Stimulated activated CD8-positive, alpha-beta memory T cell treated with anti-CD3 and anti-CD28 coated beads, Interleukin-12 subunit alpha, Interleukin-12 subunit beta, amount 100 ng/mL, for 1 hour (primary cell): ENCODE results near the gene SCARB1.

Experiments
- DNase-seq: peaks from one replicate; pipeline ENCODE4 v3.0.0-alpha.2; 2020; ENCODE audit warnings: low read depth

SCARB1 gene

DNA sequence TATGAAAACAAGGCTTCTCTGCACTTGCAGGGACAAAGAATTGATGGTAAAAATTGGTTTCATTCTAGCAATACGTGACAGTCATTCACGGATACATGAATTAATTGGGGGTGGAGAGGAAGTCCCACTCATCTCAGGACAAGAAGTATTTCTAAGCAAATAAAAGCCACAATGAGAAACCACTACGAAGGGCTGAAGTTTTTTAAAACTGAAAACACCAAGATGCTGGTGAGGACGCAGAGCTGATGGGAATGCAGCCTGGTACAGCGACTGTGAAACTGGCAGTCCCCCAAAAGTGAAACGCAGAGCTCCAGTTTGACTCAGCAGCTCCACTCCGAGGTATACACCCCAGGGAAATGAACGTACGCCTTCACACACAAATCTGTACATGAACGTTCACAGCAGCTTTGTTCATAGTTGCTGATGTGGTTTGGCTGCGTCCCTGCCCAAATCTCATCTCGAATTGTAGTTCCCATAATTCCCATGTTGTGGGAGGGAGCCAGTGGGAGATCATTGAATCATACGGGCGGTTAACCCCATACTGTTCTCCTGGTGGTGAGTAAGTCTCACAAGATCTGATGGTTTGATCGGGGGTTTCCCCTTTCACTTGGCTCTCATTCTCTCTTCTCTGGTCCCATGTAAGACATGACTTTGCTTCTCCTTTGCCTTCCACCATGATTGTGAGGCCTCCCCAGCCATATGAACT is 89.0 kb downstream of the SCARB1 start:
- no peak for DNase-seq

DNA sequence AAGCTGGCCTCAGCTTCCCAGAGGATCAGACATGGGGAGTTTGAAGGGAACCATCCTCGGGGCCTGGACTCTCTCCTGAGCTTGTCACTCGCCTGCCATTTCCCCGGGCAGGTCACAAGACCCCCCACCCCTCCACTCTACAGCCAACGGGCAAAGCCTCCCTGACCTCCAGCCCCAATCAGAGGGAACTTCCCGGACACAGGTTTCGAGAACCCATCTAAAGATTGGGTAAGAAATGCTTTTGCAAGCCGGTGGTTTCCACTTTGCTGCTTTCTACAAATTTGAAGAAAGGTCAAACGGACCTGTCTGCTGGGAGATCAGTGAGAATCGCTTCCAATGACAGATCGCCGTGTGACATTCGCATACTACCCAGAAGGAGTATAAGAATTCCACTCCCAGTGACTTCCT is 89.6 kb downstream of the SCARB1 start:
- DNase-seq: no peak

DNA sequence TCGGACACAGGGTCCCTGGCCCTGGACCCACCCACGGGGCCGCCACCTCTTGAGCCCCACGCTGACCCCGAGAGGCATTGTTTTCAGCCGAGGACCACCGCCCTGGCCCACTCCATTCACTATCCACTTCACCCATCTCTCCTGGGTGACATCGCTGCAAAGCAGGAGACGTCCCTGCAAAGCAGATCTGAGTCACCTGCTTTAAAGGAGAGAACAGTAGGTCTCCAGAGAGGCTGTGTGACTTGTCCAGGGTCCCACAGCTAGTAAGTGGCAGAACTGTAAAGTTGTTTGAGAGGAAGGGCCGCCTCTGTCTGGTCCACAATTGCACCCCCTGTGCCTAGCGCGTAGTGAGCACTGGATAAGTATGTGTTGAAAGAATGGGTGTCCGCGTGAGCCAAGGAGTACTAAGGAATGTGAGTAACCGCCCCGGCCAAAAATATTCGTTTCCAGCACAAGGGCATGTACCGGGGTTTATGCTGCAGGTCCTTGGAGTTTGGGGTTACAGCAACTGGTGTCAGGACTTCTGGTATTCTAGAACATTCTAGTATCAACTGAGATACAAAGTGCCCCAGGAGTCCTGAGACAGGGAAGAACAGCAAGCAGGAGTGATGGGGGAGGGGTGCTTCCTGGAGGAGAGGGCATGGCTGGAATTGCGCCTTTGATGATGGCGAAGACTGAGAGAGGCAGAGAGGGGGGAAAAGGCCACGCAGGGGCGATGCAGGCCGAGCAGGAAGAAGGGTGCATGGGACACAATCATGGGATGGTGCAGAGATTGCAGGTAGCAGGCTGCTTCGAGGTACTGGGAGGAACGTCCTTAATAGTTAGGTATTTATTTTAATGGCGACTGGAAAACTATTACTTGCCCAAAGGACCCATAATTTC is 91.1 kb downstream of the SCARB1 start:
- DNase-seq: no peak

DNA sequence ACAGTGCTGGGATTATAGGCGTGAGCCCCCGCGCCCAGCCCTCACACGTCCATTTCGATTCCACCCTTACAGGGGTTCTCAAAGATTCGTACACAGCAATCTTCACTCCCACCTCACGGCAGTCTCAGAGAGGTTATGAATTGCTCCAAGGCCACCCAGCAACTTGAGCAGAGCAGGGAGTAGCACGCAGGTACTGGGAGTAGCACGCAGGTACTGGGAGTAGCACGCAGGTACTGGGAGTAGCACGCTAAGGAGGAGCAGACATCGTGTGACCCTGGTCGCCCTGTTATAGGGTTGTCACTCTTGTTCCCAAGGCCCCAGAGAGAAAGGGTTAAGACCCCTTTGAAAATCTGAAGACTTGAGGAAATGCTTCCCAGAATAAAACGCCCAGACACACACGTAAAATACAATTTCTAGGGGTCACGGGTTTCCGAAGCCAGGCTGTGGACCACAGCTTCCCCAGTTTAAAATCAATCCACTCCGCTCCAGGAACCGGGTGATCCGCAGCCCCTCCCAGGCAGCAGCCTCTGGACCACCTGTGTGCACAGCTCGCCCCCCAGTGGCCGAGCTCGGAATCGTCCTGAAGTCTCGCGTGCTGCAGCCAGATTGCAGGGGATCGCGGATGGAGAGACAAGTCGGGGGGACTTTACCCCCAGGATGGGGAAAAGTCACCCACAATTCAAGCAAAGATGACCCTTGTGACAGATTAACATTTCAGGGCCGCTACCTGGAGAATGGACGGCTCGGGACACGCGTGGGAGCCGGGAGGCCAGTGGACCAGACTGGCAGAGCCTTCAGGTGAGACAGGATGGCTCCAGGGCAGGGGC is 92.0 kb downstream of the SCARB1 start:
- peak; percentile 69 for DNase-seq

DNA sequence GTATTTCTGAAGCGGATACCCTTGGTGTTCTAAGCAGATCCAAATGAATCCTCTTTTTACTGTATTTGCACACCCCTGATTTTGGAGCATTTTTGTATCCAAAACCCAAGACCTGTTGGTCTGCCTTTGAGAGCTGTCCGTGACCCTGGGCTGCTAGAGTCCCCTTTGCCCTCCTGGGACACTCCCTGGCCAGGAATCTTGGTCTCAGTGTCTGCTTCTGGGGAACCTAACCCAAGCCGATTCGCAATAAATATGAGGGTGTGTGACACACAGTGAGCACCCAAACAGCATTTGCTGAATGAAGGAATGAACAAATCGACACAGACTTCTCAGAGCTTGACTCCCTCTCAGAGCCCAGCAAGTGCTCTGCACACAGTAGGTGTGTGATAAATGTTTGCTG is 92.9 kb downstream of the SCARB1 start:
- DNase-seq: no peak

DNA sequence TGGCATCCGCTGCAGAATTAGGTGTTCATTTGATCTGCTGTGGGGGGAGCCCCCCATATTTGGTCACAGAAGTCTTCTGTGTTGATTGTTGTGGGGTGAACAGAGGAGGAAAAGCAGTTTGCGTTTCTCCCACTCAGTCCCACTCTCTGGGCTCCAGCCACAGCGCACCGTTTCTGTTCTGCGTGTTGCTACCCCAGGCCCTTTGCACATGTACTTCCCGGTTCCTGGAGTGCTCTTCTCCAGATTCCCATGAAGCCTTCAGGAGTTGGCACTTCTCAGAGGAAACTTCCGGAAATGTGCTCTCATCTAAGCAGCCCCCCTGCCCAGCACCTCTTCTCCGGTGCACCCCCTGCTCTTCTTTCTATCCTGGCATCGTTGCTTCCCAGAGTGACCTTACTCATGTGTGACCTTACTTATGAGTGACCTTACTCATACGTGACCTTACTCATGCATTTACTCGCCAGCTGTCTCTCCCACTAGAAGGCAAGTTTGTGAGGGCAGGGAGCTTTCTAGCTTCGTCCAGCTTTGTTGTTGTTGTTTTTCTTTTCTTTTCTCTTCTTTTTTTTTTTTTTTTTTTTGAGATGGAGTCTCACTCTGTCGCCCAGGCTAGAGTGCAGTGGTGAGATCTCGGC is 93.7 kb downstream of the SCARB1 start:
- no peak for DNase-seq

DNA sequence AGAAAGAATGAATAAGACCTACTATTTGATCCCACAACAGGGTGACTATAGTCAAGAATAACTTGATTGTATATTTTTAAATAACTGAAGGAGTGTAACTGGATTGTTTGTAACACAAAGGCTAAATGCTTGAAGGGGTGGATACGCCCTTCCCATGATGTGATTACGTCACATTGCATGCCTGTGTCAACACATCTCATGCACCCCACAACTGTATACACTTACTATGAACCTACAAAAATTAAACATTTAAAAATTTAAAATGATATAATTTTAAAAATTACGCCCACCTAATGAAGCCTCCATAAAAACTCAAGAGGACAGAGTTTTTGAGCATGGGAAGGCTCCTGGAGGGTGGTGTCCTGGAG is 94.5 kb downstream of the SCARB1 start:
- DNase-seq: no peak

DNA sequence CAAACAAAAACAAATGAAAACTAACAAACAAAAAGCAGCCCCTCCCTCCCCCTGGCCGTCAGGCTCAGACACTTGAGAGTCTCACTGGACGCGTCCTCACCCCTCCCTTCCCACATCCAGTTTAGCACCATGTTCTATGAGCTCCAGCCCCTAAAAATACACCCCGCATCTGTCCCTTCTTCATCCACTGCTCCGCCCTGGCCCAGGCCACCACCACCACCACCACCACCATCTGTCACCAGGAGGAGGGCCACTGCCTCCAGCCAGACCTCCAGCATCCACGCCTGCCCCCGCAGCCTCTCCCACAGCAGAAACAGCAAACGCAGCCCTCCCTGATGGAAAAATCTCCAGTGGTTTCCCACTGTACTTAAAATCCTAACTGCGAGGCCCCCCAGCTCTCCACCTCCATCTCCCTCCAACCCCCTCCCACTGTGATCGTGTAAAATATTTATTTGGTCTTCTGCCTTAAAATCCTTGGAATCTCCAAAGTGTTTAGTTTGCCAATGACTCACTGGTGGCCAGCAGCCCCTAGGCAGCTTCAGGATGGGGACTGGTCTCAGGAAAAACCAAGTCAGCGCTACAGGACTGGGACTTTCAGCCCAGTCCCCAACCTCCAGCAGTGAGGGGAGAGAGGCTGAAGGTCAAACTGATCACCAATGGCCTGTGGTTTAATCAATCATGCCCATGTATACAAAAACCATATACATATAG is 95.1 kb downstream of the SCARB1 start:
- DNase-seq: no peak

DNA sequence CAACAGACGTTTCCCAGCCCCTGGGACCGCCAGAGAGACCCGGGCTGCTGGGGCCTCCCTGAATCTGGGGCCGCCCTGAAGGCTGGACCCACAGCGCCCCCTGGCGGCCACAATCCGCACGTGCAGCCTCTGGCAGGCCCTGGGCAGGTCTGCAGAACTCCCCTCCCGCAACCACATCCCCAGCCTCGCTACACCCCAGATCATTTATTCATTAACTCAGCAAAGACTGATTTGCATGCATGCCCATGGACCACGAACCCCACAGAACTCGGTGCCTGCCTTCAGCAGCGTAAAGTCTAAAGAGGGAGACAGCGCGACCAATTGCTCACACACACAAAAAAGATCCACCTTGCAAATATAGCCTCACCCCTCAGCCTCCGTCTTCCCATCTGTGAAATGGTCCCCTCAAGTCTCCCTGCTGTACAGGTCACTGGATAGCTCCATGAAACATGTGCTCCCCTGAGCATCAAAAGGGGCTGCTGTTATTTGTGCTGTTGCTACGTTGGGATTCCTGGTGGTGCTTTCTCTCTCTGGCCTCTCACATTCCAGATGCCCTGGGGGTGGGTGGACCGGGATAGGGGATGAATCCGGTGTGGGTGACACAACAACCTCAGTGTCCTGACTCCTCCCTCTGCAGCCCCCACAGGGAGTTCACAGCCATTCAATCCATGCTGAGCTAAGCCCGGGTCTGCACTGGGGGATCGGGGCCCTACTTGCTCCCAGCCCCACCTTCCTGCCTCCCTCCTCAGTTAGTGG is 96.4 kb downstream of the SCARB1 start:
- DNase-seq: peak; percentile 77

DNA sequence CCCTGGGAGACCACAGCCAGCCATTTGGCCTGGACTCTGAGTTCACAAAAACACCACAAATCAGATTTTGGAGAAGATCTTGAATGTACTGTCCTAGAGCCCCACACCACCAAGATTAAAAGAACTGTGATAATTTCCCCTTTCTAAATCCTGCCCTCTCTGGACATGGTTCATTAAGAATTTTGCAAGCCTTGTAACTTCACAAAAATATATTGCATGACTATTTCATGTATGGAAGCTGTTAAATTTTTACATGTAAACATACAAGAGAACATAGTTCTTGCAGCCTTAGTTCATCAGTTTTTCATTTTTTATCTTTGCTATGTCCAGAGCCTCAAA is 97.0 kb downstream of the SCARB1 start:
- DNase-seq: no peak

DNA sequence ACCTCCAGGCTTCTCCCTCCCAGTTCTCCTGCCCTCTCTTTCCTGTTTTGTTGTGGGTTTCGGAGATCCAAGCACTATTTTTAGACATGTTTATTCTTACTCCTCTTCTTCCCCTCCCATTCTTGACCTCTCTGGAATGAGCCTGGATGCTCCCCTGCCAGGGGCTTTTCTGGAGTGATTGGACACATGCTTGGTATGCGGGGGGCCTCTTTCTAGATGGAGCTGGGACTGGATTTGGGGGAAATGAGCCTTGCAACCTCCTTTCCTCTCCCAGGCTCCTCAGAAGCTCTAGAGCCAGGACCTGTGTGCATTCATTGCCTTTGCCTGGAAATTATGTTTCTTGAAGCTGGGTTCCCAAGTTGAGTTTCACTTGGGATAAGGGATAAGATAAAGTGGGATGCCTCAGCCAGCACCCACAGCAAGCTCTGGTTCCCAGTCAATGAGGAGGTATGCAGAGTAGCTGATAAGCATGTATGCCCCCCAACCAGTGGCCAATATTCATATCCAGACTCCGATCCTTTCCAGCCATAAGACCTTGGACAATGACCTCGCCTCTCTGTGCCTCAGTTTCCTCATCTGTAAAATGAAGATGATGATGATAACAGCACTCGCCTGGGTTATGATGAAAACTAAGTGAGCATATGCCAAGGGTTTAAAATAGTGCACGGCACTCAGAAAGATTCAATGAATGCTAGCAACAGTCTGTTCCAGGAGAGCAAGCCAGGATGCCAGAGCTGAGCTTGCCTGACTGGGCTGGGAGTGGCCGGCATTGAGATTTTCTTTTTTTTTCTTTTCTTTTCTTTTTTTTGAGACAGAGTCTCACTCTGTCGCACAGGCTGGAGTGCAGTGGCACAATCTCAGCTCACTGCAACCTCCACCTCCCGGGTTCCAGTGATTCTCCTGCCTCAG is 97.8 kb downstream of the SCARB1 start:
- no peak for DNase-seq

DNA sequence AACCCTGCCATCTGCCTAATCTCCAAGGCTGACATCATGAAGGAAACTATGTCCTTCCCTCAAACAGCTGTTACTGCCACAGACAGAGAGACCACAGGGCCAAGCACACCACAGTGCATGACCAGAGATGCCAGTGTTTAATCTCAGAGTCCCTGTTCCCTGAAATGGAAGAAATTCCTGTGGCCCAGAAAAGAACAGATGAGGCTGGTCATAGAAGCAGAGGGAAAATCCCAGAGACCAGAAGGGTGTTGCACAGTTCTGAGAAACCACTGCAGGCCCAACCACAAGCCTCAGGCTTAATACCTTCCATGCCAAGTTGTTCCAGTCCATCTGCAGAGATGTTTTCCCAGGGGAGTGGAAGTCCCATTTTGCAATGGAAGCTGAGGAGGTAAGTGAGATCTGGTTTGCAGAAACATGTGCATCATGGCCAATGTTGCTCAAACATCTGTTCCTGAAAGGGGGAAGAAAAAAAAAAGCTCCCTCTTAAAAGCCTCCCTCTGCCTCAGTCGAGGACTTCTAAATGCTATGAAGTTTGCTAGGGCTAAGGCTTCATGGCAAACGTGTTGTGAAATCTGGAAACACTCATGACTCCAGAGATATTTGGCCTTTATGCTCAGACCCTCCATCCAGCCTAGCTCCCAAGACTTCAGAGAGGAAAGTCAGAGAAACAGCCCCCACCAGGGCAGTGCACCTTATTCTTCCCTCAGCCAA is 98.6 kb downstream of the SCARB1 start:
- no peak for DNase-seq

DNA sequence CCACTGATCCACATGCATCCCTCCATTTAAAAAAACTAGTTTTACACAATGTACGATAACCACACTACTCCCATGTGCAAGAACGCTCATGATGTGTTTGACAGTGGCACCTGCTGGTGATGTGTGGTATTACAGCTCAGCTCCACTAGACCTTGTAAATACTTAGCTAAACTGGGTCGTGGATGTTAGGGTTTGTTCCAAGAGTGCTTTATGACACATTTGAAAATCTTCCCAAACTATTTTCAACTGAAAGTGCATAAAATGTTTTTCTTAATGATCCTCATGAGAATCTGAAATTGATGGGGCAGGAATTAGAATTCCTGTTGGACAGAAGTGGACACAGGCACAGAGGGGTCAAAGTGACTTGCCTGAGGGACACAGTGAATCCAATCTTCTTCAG is 99.2 kb downstream of the SCARB1 start:
- DNase-seq: no peak

DNA sequence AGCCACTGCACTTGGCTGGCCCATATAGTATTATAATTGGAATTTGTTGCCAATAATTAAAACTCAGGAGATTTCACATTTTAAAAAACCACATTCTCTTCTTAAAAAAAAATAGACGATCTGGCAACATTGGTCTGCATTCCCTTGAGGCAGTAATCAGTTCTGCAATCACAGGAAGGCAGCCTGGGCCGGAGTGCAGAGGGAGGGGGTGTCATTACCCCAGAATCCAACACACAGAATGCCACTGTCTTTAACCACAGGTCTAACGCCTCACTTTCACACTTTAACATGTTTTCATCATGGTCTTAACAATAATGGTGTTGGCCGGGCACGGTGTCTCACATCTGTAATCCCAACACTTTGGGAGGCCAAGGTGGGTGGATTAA is 100.1 kb downstream of the SCARB1 start:
- no peak for DNase-seq

DNA sequence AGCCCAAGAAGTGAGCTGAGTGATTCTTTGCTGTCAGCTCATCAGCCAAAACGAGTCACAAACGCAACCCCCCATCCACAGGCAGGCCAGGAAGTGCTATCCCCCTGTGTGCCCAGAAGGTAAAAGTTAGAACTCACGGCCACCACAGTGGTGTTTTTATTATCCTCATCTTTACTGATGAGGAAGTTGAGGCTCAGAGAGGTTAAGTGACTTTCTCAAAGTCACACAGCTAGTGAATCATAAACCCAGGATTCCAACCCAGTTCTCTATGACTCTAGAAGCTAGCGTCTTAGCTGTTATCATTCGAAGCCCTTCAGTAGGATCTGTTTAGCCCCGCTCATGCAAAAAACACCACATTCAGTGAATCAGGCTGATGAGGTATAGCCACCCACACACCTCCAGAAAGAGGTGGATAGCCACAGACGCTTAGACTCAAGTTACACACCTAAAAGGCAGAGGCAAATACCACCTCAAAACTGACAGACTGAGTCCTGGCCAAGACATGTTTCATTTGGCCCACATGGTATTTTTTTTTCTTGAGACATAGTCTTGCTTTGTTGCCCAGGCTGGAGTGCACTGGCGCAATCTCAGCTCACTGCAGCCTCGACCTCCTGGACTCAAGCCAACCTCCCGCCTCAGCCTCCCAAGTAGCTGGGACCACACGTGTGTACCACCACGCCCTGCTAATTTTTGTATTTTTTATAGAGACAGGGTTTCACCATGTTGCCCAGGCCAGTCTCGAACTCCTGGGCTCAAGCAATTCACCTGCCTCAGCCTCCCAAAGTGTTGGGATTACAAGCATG is 100.7 kb downstream of the SCARB1 start:
- no peak for DNase-seq

DNA sequence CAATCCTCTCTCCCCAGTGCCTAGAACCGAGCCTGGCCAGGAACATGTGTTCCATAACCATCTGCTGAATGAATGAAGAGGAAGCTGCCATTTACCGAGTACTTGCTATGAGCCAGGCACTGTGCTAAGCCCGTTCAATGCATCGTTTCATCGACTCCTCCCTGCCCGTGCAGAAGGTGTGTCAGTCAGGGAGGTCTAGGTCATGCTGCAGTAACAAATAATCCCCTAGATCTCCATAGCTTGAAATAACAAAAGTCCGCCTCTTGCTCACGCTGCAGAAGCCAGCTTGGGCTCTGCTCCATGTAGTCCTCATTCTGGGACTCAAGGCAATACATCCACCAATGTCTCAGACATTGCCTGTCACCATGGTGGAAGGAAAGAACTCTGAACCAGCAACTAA is 101.3 kb downstream of the SCARB1 start:
- no peak for DNase-seq

DNA sequence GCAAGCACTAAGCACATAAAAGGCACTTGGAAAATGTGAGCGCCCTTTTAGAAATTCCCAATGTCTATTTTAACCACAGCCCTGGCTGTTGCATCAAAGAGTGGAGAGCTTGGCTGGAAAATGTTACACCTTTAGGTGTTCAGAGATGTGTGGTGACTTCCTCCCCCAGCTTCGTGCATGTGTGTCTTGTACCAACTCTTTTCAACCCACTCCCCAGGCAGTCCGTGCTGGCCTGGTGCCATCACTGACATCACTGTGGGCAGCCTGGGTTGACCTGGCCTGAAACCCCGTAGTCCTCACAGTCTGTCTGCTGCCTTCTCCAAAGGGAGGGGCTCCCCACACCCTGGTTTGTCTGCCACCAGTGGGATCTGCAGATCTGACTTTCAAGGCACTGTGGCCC is 101.8 kb downstream of the SCARB1 start:
- DNase-seq: no peak

DNA sequence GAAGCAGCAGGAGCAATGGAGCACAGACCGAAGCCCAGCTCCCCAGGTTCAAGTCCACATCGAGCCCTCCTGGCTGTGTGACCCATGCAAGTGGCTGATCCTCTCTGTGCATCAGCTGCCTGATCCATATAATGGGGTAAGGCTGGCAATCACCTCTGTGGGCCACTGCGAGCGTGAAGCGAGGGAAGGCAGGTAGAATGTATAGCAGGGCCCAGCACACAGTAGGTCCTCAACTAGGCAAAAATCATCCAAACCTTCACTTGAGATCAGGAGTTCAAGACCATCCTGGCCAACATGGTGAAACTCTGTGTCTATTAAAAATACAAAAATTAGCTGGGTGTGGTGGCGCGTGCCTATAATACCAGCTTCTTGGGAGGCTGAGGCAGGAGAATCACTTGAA is 102.6 kb downstream of the SCARB1 start:
- DNase-seq: no peak
